ENCODE results near the gene SH3RF3. TPM values are rescaled to one million over a fixed set of nuclear protein-coding genes. Genes with fewer than 3 reads are reported as not detected.

SH3RF3 gene
- total RNA-seq, 1 experiment from 2014 or later: 4.9 TPM

DNA sequence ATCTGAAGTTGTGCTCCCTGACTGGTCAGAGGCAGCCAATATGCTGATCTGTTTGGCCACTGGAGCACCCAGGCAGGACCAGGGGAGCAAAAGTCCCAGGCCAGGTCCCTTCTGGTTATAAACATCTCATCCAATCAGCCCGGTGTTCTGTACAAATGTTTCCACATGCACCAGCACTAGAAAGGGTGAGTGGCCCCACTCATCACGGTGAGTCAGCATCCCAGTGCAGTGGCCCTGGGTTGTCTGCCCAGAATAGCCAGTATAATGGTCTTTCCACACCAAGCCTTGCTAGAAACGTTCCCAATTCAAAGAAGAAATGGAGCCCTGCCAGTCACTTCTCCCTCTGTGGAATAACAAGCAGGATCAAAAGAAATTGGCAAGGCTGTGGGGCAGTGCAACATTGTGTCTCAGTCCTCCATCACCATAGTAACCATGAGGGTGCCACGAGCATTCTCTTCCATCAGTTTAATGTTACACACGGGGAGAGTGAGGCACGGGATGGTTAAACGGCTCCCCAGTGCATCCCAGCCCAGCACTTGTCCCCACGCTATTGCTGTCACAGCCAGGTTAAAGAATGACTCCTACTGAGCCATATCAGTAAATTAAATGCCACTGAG lies 309.9 kb downstream of the SH3RF3 start:
- Histone ChIP-seq H3K4me1 (ENCODE audit: control insufficient read depth, insufficient read depth, low read length) (no peaks in the 10 kb centered on the region), H3K4me3 (ENCODE audit: low read depth in 2 of 2, low read length in 2 of 2) (no peak overlapping the region), H3K36me3 (ENCODE audit: control insufficient read depth, insufficient read depth, low read length) (no peaks in the 10 kb centered on the region), H3K27me3 (ENCODE audit: control insufficient read depth, insufficient read depth, low read length) (no peaks in the 10 kb centered on the region), H3K9me3 (ENCODE audit: control insufficient read depth, insufficient read depth, low read depth, low read length) (peaks cover 23% of the 10 kb centered on the region), H3K27ac (ENCODE audit: low read length) (no peak overlapping the region)
- in situ Hi-C loops (cut with HindIII; ENCODE audit: low pct_unique_long_range_greater_than_20kb, low sequenced_read_pairs): no loop called here
- TF ChIP-seq, protein P1, sequence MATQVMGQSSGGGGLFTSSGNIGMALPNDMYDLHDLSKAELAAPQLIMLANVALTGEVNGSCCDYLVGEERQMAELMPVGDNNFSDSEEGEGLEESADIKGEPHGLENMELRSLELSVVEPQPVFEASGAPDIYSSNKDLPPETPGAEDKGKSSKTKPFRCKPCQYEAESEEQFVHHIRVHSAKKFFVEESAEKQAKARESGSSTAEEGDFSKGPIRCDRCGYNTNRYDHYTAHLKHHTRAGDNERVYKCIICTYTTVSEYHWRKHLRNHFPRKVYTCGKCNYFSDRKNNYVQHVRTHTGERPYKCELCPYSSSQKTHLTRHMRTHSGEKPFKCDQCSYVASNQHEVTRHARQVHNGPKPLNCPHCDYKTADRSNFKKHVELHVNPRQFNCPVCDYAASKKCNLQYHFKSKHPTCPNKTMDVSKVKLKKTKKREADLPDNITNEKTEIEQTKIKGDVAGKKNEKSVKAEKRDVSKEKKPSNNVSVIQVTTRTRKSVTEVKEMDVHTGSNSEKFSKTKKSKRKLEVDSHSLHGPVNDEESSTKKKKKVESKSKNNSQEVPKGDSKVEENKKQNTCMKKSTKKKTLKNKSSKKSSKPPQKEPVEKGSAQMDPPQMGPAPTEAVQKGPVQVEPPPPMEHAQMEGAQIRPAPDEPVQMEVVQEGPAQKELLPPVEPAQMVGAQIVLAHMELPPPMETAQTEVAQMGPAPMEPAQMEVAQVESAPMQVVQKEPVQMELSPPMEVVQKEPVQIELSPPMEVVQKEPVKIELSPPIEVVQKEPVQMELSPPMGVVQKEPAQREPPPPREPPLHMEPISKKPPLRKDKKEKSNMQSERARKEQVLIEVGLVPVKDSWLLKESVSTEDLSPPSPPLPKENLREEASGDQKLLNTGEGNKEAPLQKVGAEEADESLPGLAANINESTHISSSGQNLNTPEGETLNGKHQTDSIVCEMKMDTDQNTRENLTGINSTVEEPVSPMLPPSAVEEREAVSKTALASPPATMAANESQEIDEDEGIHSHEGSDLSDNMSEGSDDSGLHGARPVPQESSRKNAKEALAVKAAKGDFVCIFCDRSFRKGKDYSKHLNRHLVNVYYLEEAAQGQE (IDR thresholded peaks at IDR 0.05; ENCODE audit: insufficient read depth in 1 of 2, low read depth in 2 of 2, low read length in 1 of 2): no peak
- TF ChIP-seq, protein P2, sequence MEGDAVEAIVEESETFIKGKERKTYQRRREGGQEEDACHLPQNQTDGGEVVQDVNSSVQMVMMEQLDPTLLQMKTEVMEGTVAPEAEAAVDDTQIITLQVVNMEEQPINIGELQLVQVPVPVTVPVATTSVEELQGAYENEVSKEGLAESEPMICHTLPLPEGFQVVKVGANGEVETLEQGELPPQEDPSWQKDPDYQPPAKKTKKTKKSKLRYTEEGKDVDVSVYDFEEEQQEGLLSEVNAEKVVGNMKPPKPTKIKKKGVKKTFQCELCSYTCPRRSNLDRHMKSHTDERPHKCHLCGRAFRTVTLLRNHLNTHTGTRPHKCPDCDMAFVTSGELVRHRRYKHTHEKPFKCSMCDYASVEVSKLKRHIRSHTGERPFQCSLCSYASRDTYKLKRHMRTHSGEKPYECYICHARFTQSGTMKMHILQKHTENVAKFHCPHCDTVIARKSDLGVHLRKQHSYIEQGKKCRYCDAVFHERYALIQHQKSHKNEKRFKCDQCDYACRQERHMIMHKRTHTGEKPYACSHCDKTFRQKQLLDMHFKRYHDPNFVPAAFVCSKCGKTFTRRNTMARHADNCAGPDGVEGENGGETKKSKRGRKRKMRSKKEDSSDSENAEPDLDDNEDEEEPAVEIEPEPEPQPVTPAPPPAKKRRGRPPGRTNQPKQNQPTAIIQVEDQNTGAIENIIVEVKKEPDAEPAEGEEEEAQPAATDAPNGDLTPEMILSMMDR (IDR thresholded peaks at IDR 0.05): no peak
- TF ChIP-seq SIN3A (IDR thresholded peaks at IDR 0.05; ENCODE audit: borderline replicate concordance, insufficient read depth, low read depth, low read length): no peak
- no peak for TF ChIP-seq TCF7L2 (IDR thresholded peaks at IDR 0.05; ENCODE audit: low read depth, low read length)
- TF ChIP-seq POLR2AphosphoS5 (IDR thresholded peaks at IDR 0.05; ENCODE audit: low read depth, low read length): no peak
- ATAC-seq (no peak), DNase-seq (ENCODE audit: low read depth, low spot score) (no peak)
- intact Hi-C loops (cut with micrococcal nuclease; ENCODE audit: unreplicated experiment): no loop called here
- BruUV-seq (replicated peaks): no TSS peak
- POLR2A ChIA-PET: no interaction called here
- CTCF ChIA-PET: no interaction called here

DNA sequence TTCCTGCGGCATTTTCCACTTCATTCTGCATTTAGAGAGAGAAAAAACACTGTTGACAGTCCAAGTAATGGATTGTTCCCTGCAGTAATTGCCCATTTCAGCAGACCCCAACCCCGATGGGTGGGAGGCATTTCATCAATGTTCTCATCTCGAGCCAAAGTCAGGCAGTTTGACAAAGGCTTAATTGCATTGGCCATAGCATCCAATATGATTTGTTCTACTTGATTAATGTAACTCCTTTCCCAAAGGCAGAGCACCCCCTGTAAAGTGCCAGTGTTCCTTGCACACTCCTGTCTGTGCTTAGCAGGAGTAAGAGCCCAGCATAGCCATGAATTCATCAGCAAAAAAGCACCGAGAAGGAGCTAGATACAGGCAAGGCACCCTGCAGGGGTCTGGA lies 310.4 kb downstream of the SH3RF3 start:
- no peak overlapping the region for H3K27ac ChIP-seq (ENCODE audit: low read length)
- H3K36me3 ChIP-seq (ENCODE audit: control insufficient read depth, insufficient read depth, low read length): no peaks in the 10 kb centered on the region
- H3K4me3 ChIP-seq (ENCODE audit: low read depth in 2 of 2, low read length in 2 of 2): no peak overlapping the region
- intact Hi-C loops (cut with micrococcal nuclease; ENCODE audit: unreplicated experiment) (no loop called here), in situ Hi-C loops (cut with HindIII; ENCODE audit: low pct_unique_long_range_greater_than_20kb, low sequenced_read_pairs) (no loop called here)
- ATAC-seq (no peak), DNase-seq (ENCODE audit: low read depth, low spot score) (no peak)
- no peaks in the 10 kb centered on the region for H3K4me1 ChIP-seq (ENCODE audit: control insufficient read depth, insufficient read depth, low read length)
- no peaks in the 10 kb centered on the region for H3K27me3 ChIP-seq (ENCODE audit: control insufficient read depth, insufficient read depth, low read length)
- no peak for TF ChIP-seq TCF7L2 (IDR thresholded peaks at IDR 0.05; ENCODE audit: low read depth, low read length)
- TF ChIP-seq POLR2AphosphoS5 (IDR thresholded peaks at IDR 0.05; ENCODE audit: low read depth, low read length): no peak
- TF ChIP-seq SIN3A (IDR thresholded peaks at IDR 0.05; ENCODE audit: borderline replicate concordance, insufficient read depth, low read depth, low read length): no peak
- TF ChIP-seq, protein P2 (IDR thresholded peaks at IDR 0.05): no peak
- TF ChIP-seq, protein P1 (IDR thresholded peaks at IDR 0.05; ENCODE audit: insufficient read depth in 1 of 2, low read depth in 2 of 2, low read length in 1 of 2): no peak
- POLR2A ChIA-PET: no interaction called here
- CTCF ChIA-PET: no interaction called here
- BruUV-seq (replicated peaks): no TSS peak
- peaks cover 28% of the 10 kb centered on the region for H3K9me3 ChIP-seq (ENCODE audit: control insufficient read depth, insufficient read depth, low read depth, low read length)

All from Panc1 (cell line).